Measurements from ENCODE around the gene MCCD1. TPM values are rescaled to one million over a fixed set of nuclear protein-coding genes. Genes with fewer than 3 reads are reported as not detected.
A peak's percentile ranks its signal among the peaks of the same experiment; 100 is the strongest.

The MCCD1 gene
- total and polyA plus RNA-seq, 2 donors from 2014 or later, result 3.5 to 325 TPM

- H3K27me3 ChIP-seq (ENCODE audit: control insufficient read depth, insufficient read depth, low read length), result no peaks in the 10 kb centered on the region
- intact Hi-C loops (cut with DNase I), result no loop called here
- H3K27ac ChIP-seq (ENCODE audit: low read depth in 2 of 2, low read length in 2 of 2), result no peak overlapping the region
- no peak overlapping the region for H3K9ac ChIP-seq (ENCODE audit: low read length in 3 of 3)
- no peaks in the 10 kb centered on the region for H3K9me3 ChIP-seq (ENCODE audit: control insufficient read depth in 2 of 3, insufficient read depth in 1 of 3, low read length in 3 of 3)
- DNase-seq, result no peak
- H3K36me3 ChIP-seq (ENCODE audit: control insufficient read depth in 2 of 3, insufficient read depth in 3 of 3, low read length in 3 of 3), result peaks cover 19 to 47% (median 28%) of the 10 kb centered on the region in 3 donors
- H3K4me3 ChIP-seq (ENCODE audit: low read length in 3 of 3), result peak overlapping the region in 1 of 3 donors; percentile 4
- TF ChIP-seq, protein P1, sequence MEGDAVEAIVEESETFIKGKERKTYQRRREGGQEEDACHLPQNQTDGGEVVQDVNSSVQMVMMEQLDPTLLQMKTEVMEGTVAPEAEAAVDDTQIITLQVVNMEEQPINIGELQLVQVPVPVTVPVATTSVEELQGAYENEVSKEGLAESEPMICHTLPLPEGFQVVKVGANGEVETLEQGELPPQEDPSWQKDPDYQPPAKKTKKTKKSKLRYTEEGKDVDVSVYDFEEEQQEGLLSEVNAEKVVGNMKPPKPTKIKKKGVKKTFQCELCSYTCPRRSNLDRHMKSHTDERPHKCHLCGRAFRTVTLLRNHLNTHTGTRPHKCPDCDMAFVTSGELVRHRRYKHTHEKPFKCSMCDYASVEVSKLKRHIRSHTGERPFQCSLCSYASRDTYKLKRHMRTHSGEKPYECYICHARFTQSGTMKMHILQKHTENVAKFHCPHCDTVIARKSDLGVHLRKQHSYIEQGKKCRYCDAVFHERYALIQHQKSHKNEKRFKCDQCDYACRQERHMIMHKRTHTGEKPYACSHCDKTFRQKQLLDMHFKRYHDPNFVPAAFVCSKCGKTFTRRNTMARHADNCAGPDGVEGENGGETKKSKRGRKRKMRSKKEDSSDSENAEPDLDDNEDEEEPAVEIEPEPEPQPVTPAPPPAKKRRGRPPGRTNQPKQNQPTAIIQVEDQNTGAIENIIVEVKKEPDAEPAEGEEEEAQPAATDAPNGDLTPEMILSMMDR (IDR thresholded peaks at IDR 0.05; ENCODE audit: borderline replicate concordance, extremely low read depth, insufficient read depth), result no peak
- H3K4me1 ChIP-seq (ENCODE audit: control insufficient read depth in 2 of 3, insufficient read depth in 2 of 3, low read depth in 1 of 3, low read length in 3 of 3), result peaks cover 0 to 7% (median 0%) of the 10 kb centered on the region in 3 donors
- FAIRE-seq, result no peak
Observed at GRCh38 chr6:31530659-31531058, 1.9 kb downstream of the MCCD1 start.

- peaks cover 0 to 7% (median 0%) of the 10 kb centered on the region in 3 donors for H3K4me1 ChIP-seq (ENCODE audit: control insufficient read depth in 2 of 3, insufficient read depth in 2 of 3, low read depth in 1 of 3, low read length in 3 of 3)
- intact Hi-C loops (cut with DNase I), result no loop called here
- no peak overlapping the region for H3K4me3 ChIP-seq (ENCODE audit: low read length in 3 of 3)
- H3K9me3 ChIP-seq (ENCODE audit: control insufficient read depth in 2 of 3, insufficient read depth in 1 of 3, low read length in 3 of 3), result no peaks in the 10 kb centered on the region
- DNase-seq (no peak), FAIRE-seq (no peak)
- H3K36me3 ChIP-seq (ENCODE audit: control insufficient read depth in 2 of 3, insufficient read depth in 3 of 3, low read length in 3 of 3), result peaks cover 22 to 52% (median 33%) of the 10 kb centered on the region in 3 donors
- H3K27me3 ChIP-seq (ENCODE audit: control insufficient read depth, insufficient read depth, low read length), result no peaks in the 10 kb centered on the region
- TF ChIP-seq, protein P1 (IDR thresholded peaks at IDR 0.05; ENCODE audit: borderline replicate concordance, extremely low read depth, insufficient read depth), result no peak
- H3K9ac ChIP-seq (ENCODE audit: low read length in 3 of 3), result no peak overlapping the region
- no peak overlapping the region for H3K27ac ChIP-seq (ENCODE audit: low read depth in 2 of 2, low read length in 2 of 2)
Observed at GRCh38 chr6:31531162-31531561, 2.4 kb downstream of the MCCD1 start.

DNA sequence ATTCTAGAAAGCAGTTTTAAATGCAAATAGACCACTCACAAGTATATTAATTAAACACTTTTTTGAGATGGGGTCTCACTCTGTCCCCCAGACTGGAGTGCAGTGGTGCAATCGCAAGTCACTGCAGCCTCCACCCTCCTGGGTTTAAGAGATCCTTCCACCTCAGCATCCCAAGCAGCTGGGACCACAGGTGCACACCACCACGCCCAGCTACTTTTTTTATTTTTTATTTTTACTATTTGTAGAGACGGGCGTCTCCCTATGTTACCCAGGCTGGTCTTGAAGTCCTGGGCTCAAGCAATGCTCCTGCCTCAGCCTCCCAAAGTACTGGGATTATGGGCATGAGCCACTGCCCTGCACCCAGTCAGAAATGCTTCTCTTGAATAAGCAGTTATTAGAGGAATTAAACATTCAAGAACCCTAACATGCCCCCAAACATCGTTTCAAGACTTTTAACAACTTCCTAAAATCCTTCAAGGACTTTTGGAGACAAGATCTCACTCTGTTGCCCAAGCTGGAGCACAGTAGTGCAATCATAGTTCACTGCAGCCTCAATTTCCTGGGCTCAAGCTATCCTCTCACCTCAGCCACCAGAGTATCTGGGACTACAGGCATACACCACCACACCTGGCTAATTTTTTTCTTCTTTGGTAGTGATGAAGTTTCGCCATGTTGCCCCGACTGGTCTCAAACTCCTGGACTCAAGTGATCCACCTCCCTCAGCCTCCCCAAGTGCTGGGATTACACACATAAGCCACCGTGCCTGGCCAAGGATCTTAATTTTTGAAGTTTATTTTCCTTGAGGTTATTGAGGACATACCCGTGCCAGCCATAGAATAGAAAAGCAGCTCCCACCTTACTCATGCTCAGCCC, 3.2 kb downstream of the MCCD1 start:
- H3K27me3 ChIP-seq (ENCODE audit: control insufficient read depth, insufficient read depth, low read length), result no peaks in the 10 kb centered on the region
- DNase-seq (no peak), FAIRE-seq (no peak)
- H3K9ac ChIP-seq (ENCODE audit: low read length in 3 of 3), result no peak overlapping the region
- H3K27ac ChIP-seq (ENCODE audit: low read depth in 2 of 2, low read length in 2 of 2), result no peak overlapping the region
- TF ChIP-seq, protein P1 (IDR thresholded peaks at IDR 0.05; ENCODE audit: borderline replicate concordance, extremely low read depth, insufficient read depth), result no peak
- H3K36me3 ChIP-seq (ENCODE audit: control insufficient read depth in 2 of 3, insufficient read depth in 3 of 3, low read length in 3 of 3), result peaks cover 22 to 59% (median 39%) of the 10 kb centered on the region in 3 donors
- H3K4me1 ChIP-seq (ENCODE audit: control insufficient read depth in 2 of 3, insufficient read depth in 2 of 3, low read depth in 1 of 3, low read length in 3 of 3), result peaks cover 0 to 7% (median 0%) of the 10 kb centered on the region in 3 donors
- no peaks in the 10 kb centered on the region for H3K9me3 ChIP-seq (ENCODE audit: control insufficient read depth in 2 of 3, insufficient read depth in 1 of 3, low read length in 3 of 3)
- no peak overlapping the region for H3K4me3 ChIP-seq (ENCODE audit: low read length in 3 of 3)
- intact Hi-C loops (cut with DNase I), result no loop called here
